Measurements from ENCODE around the gene PDIK1L. TPM values are rescaled to one million over a fixed set of nuclear protein-coding genes. Genes with fewer than 3 reads are reported as not detected.
A peak's percentile ranks its signal among the peaks of the same experiment; 100 is the strongest.

PDIK1L gene
- total RNA-seq, 4 donors from 2014 or later: 14.0 to 16.7 (median 14.4) TPM

DNA sequence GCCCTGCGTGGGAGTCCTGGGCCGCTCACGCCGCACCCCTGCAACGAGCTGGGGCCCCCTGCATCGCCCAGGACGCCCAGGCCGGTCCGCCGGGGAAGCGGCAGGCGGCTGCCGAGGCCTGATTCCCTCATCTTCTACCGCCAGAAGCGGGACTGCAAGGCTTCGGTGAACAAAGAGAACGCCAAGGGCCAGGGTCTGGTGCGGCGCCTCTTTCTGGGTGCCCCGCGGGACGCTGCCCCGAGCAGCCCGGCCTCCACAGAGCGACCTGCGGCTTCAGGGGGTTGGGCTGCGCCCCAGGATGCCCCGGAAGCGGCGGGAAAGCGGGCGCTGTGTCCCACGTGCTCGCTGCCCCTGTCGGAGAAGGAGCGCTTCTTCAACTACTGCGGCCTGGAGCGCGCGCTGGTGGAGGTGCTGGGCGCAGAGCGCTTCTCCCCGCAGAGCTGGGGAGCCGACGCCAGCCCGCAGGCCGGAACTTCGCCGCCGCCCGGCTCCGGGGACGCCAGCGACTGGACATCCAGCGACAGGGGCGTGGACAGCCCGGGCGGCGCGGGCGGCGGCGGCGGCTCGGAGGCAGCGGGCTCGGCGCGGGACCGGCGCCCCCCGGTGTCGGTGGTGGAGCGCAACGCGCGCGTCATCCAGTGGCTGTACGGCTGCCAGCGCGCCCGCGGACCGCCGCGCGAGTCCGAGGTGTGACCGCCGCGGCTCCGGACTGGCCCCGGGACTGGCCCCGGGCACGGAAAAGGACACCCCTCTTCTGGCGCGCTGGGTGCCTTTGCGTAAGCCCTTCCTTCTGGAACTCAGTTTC lies 50.0 kb downstream of the PDIK1L start:
- intact Hi-C loops (cut with DNase I; ENCODE audit: low total_unique reads): no loop called here
- TF ChIP-seq, protein P1, sequence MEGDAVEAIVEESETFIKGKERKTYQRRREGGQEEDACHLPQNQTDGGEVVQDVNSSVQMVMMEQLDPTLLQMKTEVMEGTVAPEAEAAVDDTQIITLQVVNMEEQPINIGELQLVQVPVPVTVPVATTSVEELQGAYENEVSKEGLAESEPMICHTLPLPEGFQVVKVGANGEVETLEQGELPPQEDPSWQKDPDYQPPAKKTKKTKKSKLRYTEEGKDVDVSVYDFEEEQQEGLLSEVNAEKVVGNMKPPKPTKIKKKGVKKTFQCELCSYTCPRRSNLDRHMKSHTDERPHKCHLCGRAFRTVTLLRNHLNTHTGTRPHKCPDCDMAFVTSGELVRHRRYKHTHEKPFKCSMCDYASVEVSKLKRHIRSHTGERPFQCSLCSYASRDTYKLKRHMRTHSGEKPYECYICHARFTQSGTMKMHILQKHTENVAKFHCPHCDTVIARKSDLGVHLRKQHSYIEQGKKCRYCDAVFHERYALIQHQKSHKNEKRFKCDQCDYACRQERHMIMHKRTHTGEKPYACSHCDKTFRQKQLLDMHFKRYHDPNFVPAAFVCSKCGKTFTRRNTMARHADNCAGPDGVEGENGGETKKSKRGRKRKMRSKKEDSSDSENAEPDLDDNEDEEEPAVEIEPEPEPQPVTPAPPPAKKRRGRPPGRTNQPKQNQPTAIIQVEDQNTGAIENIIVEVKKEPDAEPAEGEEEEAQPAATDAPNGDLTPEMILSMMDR (IDR thresholded peaks at IDR 0.05): no peak
- TF ChIP-seq POLR2A (IDR thresholded peaks at IDR 0.05): no peak
- WGBS, 2 donors: 3 to 15% methylated on average over 12 to 69 of the region's 98 CpGs
- DNase-seq (ENCODE audit: low spot score in 2 of 2): no peak
- H3K4me3 ChIP-seq (ENCODE audit: low read depth, poor library complexity, severe bottlenecking): peak overlapping the region; percentile 23

DNA sequence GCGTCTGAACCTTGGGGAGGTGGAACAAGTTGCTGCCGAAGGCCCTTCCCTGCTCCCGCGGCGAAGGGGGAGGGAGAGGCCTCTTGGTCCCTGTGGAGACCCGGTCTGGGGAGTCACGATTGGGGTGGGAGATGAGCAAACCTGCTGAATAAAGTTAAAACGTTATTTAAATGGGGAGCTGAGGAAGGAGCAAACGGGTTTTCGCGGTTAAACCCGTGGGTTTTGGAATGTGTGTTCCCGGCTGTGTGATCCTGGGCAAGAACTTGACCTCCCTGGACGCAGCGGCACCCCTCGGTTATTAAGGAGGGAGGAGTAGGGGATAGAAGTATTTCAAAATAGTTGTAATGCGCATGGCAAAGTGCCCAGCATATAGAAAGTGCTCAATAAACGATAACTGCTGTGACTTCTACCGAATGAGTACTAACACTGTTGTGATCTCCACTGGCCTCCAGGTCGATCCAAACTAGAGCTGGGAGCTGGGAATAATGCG lies 50.6 kb downstream of the PDIK1L start:
- intact Hi-C loops (cut with DNase I; ENCODE audit: low total_unique reads): no loop called here

DNA sequence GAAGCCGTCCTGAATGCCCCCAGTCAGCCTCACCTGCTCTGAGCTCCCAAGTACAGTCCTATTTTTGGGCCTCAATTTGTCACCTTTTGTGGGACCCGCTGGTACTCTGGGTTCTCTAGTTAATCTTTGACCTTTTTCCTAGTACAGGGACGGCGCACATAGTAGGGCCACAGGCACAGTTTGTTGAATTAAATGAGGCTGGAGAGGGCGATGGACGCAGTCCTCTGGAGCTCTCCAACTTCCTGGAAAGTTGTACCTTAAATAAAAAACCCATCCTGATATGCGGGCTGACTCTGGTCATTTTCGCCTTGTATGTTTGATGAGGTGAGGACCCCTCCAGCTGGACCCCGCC lies 52.0 kb downstream of the PDIK1L start:
- DNase-seq (ENCODE audit: low spot score in 2 of 2): no peak
- 68 to 78% methylated on average over 9 of the region's 9 CpGs for WGBS, 2 donors
- no peak for TF ChIP-seq POLR2A (IDR thresholded peaks at IDR 0.05)
- TF ChIP-seq, protein P1 (IDR thresholded peaks at IDR 0.05): no peak
- intact Hi-C loops (cut with DNase I; ENCODE audit: low total_unique reads): no loop called here
- H3K4me3 ChIP-seq (ENCODE audit: low read depth, poor library complexity, severe bottlenecking): no peak overlapping the region

More for the DNA sequence above, 50.6 kb downstream of the PDIK1L start:
- WGBS, 2 donors: 25 to 29% methylated on average over 21 of the region's 21 CpGs
- no peak for TF ChIP-seq POLR2A (IDR thresholded peaks at IDR 0.05)
- TF ChIP-seq, protein P1 (IDR thresholded peaks at IDR 0.05): no peak
- peak overlapping the region; percentile 23 for H3K4me3 ChIP-seq (ENCODE audit: low read depth, poor library complexity, severe bottlenecking)
- no peak for DNase-seq (ENCODE audit: low spot score in 2 of 2)

DNA sequence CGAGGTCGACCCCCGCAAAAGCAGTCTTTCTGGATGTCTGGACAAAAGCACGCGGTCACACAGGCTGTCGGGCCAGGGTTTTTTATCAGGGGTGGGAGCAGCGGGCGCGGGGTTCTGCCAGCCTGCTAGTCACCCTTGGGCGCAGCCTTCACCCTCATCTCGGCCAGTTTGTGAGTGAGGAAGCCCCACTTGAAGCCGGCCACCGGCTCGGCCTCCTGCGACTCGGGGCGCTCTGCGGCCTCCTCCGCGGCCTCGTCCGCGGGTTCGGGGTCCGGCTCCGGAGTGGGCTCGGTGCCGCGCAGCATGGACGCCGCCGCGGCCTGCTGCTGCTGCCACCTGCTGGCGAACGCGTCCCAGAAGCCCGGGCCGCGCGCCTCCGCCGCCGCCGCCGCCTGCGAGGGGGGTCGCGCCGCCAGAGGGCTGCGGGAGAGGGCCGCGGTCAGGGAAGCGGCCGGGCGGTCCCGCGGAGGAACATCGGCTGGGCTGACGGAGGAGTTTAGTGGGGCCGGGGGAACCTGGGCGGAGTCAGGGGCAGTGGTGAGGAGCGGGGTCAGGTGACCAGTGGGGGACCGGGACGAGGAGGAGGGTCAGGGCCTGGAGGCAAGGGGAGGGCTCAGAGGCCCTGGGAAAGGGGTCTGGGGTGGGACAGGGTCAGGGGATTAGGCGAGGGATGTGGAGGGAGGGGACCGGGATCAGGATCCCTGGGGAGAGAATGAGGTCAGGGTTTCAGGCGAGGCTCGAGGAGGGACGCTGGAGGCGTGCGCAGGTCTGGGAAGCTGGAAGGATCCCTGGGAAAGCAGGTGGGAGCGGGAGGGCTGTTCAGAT lies 52.6 kb downstream of the PDIK1L start:
- no peak for TF ChIP-seq POLR2A (IDR thresholded peaks at IDR 0.05)
- TF ChIP-seq, protein P1 (IDR thresholded peaks at IDR 0.05): no peak
- DNase-seq (ENCODE audit: low spot score in 2 of 2): no peak
- WGBS, 2 donors: 12 to 13% methylated on average over 28 to 44 of the region's 72 CpGs
- peak overlapping the region; percentile 16 for H3K4me3 ChIP-seq (ENCODE audit: low read depth, poor library complexity, severe bottlenecking)
- intact Hi-C loops (cut with DNase I; ENCODE audit: low total_unique reads): no loop called here

DNA sequence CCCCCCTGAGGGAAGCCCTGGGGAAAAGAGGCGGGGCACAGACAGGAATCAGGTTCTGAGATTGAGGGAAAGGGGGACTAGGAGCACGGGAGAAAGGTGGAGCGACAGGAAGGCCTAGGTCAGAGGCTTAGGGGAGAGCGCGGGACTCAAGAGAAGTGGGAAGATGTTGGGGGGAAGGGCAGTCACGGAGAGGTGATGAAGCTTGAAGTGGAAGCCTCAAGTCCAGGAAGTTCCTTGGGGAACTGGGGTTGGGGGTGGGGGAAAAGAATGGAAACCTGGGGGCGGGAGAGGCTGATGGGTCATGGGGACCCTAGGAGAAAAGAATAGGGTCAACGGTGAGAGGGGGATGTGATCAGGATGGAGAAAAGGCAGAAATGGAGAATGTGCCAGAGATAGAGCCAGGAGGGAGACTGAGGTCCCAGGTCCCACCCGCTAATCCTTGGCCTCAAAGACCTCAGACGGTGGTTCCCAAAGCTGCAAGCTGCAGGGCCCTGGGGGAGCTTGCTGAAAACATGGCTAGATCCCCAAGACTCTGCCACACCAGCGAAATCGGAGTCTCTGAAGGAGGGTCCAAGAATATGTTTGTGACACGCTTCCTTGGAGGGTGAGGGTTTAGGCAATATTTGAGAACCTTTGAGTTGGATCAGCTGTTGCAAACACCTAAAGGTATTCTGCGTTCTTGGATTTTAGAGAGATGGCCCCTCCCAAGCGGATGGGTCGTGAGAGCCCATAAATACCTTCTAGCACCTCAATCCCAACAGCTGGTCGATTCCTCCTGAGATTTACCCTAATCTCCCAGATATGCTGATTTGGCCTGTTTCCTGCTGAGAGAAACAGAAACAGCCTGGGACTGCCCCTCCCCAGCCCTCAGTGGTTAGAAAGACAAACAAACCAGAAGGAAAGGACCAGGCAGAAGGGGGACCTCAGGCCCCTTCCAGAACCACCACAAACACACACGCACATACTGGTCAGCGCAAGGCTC lies 53.5 kb downstream of the PDIK1L start:
- DNase-seq (ENCODE audit: low spot score in 2 of 2): no peak
- 74 to 75% methylated on average over 19 of the region's 19 CpGs for WGBS, 2 donors
- TF ChIP-seq POLR2A (IDR thresholded peaks at IDR 0.05): no peak
- intact Hi-C loops (cut with DNase I; ENCODE audit: low total_unique reads): no loop called here
- no peak overlapping the region for H3K4me3 ChIP-seq (ENCODE audit: low read depth, poor library complexity, severe bottlenecking)
